ENCODE data around the gene SLC9A9.

DNA sequence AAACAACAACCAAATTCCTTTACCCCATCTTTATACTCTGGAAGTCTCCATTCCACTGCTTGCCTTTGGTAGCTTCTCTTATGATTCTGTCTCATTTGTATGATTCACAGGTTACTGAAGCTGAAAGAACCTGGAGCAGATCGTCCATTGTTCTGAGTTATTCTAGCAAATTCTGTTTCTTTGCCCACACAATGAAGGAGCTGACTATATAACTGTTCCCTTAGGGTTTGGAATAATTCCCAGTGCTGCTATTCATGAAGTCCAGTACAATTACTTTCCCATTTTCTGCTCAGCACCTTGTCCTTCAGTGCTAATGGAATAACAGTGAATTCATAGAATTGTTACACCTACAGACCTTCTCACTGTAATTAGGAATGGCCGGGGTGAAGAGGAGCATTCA is 560.9 kb downstream of the SLC9A9 start:
- TF ChIP-seq ZC3H10 (CRISPR knock-in tag; IDR thresholded peaks at IDR 0.05) (no peak), RARB (CRISPR knock-in tag; IDR thresholded peaks at IDR 0.05) (no peak), ARNTL (CRISPR knock-in tag; IDR thresholded peaks at IDR 0.05; ENCODE audit: borderline replicate concordance, low read depth) (no peak), ZNF70 (CRISPR knock-in tag; IDR thresholded peaks at IDR 0.05) (no peak)
- TF ChIP-seq, protein P1, sequence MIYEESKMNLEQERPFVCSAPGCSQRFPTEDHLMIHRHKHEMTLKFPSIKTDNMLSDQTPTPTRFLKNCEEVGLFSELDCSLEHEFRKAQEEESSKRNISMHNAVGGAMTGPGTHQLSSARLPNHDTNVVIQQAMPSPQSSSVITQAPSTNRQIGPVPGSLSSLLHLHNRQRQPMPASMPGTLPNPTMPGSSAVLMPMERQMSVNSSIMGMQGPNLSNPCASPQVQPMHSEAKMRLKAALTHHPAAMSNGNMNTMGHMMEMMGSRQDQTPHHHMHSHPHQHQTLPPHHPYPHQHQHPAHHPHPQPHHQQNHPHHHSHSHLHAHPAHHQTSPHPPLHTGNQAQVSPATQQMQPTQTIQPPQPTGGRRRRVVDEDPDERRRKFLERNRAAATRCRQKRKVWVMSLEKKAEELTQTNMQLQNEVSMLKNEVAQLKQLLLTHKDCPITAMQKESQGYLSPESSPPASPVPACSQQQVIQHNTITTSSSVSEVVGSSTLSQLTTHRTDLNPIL (CRISPR knock-in tag; IDR thresholded peaks at IDR 0.05; ENCODE audit: low read depth): no peak
- TF ChIP-seq, protein P2, sequence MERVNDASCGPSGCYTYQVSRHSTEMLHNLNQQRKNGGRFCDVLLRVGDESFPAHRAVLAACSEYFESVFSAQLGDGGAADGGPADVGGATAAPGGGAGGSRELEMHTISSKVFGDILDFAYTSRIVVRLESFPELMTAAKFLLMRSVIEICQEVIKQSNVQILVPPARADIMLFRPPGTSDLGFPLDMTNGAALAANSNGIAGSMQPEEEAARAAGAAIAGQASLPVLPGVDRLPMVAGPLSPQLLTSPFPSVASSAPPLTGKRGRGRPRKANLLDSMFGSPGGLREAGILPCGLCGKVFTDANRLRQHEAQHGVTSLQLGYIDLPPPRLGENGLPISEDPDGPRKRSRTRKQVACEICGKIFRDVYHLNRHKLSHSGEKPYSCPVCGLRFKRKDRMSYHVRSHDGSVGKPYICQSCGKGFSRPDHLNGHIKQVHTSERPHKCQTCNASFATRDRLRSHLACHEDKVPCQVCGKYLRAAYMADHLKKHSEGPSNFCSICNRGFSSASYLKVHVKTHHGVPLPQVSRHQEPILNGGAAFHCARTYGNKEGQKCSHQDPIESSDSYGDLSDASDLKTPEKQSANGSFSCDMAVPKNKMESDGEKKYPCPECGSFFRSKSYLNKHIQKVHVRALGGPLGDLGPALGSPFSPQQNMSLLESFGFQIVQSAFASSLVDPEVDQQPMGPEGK (CRISPR knock-in tag; IDR thresholded peaks at IDR 0.05; ENCODE audit: borderline replicate concordance): no peak
